ENCODE measurements around the gene HEPACAM2.

HEPACAM2 gene

DNA sequence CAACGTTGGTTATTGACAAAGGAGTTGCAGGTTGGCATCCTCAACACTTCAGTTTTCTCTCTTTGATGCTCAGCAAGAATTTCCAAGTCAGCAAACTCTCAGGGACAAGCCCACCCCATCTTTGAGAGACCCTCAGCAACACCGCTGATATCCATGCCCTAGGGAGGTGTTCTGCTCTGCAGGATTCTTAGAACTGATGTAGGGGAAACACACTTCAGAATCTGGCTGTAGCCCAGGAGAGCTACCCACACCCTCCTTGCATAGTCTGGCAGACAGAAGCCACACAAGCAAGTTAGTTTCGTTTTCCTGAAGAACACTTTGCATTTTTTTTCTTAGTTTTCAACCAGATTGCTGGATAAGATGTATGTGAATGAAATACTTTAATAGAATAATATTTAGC is 78.9 kb downstream of the HEPACAM2 start:
- no peaks in the 10 kb centered on the region for H3K27me3 ChIP-seq (ENCODE audit: control insufficient read depth, insufficient read depth, low read length)
- TF ChIP-seq CTCF (IDR thresholded peaks at IDR 0.05): no peak
- peak overlapping the region; percentile 36 for H3K4me2 ChIP-seq (ENCODE audit: low read length)
- H3K27ac ChIP-seq: no peak overlapping the region
- H3K4me3 ChIP-seq (ENCODE audit: low read depth, low read length): peak overlapping the region; percentile 52
- no peaks in the 10 kb centered on the region for H3K9me3 ChIP-seq (ENCODE audit: control insufficient read depth, low read length)
- no peaks in the 10 kb centered on the region for H3K79me2 ChIP-seq
- H3K4me1 ChIP-seq: no peaks in the 10 kb centered on the region
- no peak overlapping the region for H3K9ac ChIP-seq
- peak overlapping the region; percentile 4 for H2AFZ ChIP-seq
- no peaks in the 10 kb centered on the region for H3K36me3 ChIP-seq (ENCODE audit: control insufficient read depth, insufficient read depth, low read length)

GRCh38 chr7:93146472-93147141 is 79.7 kb downstream of the HEPACAM2 start:
- Histone ChIP-seq H3K4me2 (ENCODE audit: low read length) (no peak overlapping the region), H3K79me2 (no peaks in the 10 kb centered on the region), H3K4me1 (no peaks in the 10 kb centered on the region), H3K27ac (no peak overlapping the region), H3K9me3 (ENCODE audit: control insufficient read depth, low read length) (no peaks in the 10 kb centered on the region), H3K36me3 (ENCODE audit: control insufficient read depth, insufficient read depth, low read length) (no peaks in the 10 kb centered on the region), H3K4me3 (ENCODE audit: low read depth, low read length) (no peak overlapping the region), H2AFZ (no peak overlapping the region), H3K27me3 (ENCODE audit: control insufficient read depth, insufficient read depth, low read length) (no peaks in the 10 kb centered on the region), H3K9ac (no peak overlapping the region)
- no peak for TF ChIP-seq CTCF (IDR thresholded peaks at IDR 0.05)

DNA sequence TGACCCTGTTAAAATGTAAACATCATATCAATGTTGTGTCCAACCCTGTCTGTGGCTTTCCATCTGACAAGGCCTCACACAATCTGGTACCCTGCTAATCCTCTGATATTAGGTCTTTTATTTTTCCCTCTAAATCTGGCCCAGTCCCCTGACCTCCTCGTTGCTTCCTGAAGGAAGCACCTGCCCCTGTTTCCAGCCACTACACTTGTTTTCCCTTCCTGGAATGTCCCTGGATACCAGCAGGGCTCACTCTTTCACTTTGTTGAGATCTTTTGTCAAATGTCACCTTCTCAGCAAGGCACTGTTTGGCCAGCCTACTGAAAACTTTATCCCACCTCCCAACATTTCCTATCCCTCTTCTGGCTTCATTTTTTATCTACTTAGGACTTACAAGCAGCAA is 80.2 kb downstream of the HEPACAM2 start:
- H3K9me3 ChIP-seq (ENCODE audit: control insufficient read depth, low read length): no peaks in the 10 kb centered on the region
- no peak for TF ChIP-seq CTCF (IDR thresholded peaks at IDR 0.05)
- no peaks in the 10 kb centered on the region for H3K4me1 ChIP-seq
- no peak overlapping the region for H2AFZ ChIP-seq
- H3K79me2 ChIP-seq: no peaks in the 10 kb centered on the region
- no peak overlapping the region for H3K4me3 ChIP-seq (ENCODE audit: low read depth, low read length)
- no peaks in the 10 kb centered on the region for H3K27me3 ChIP-seq (ENCODE audit: control insufficient read depth, insufficient read depth, low read length)
- H3K27ac ChIP-seq: no peak overlapping the region
- H3K9ac ChIP-seq: no peak overlapping the region
- no peaks in the 10 kb centered on the region for H3K36me3 ChIP-seq (ENCODE audit: control insufficient read depth, insufficient read depth, low read length)
- no peak overlapping the region for H3K4me2 ChIP-seq (ENCODE audit: low read length)

DNA sequence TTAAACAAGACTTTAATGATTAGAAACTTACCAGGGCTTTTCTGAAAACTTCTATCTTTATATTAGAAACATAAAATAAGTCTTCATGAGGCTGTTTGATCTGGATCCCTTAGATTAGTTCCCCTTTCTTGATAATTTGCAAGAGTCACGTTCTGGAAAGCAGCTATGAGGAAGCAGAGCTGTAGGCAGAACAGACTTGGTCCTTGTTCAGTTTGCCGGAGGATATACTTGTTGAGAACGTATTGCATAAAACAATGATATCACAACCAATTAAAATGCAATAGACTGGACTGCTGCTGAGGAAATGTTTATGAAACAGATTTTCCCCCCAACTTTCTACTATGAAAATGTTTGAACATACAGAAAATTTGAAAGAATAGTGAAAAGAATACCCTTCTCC is 80.9 kb downstream of the HEPACAM2 start:
- Histone ChIP-seq H3K36me3 (ENCODE audit: control insufficient read depth, insufficient read depth, low read length) (no peaks in the 10 kb centered on the region), H3K27ac (no peak overlapping the region), H2AFZ (no peak overlapping the region), H3K4me1 (no peaks in the 10 kb centered on the region), H3K27me3 (ENCODE audit: control insufficient read depth, insufficient read depth, low read length) (no peaks in the 10 kb centered on the region), H3K4me2 (ENCODE audit: low read length) (no peak overlapping the region), H3K79me2 (no peaks in the 10 kb centered on the region), H3K9ac (no peak overlapping the region), H3K9me3 (ENCODE audit: control insufficient read depth, low read length) (no peaks in the 10 kb centered on the region), H3K4me3 (ENCODE audit: low read depth, low read length) (no peak overlapping the region)
- TF ChIP-seq CTCF (IDR thresholded peaks at IDR 0.05): no peak

DNA sequence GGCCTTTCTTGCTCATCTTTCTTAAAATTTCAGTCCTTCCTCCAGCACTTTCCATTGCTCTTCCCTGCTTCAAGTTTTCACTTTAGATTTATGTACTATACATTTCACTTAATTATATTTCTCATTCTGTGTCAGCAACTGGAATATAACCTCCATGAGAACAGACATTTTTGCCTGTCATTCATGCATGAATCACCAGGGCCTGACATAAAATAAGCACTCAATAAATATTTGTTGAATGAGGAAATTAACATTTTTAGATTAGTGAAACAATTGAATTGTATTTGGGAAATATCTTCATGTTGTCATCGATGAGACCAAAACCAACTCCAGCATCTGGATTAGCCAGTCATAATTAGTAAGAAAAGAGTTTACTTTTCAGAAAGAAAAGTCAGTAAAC is 84.1 kb downstream of the HEPACAM2 start:
- no peaks in the 10 kb centered on the region for H3K27me3 ChIP-seq (ENCODE audit: control insufficient read depth, insufficient read depth, low read length)
- no peak overlapping the region for H3K4me2 ChIP-seq (ENCODE audit: low read length)
- H3K4me1 ChIP-seq: no peaks in the 10 kb centered on the region
- no peak overlapping the region for H2AFZ ChIP-seq
- no peak for TF ChIP-seq CTCF (IDR thresholded peaks at IDR 0.05)
- H3K9ac ChIP-seq: no peak overlapping the region
- H3K79me2 ChIP-seq: no peaks in the 10 kb centered on the region
- H3K27ac ChIP-seq: no peak overlapping the region
- no peaks in the 10 kb centered on the region for H3K36me3 ChIP-seq (ENCODE audit: control insufficient read depth, insufficient read depth, low read length)
- H3K9me3 ChIP-seq (ENCODE audit: control insufficient read depth, low read length): no peaks in the 10 kb centered on the region
- H3K4me3 ChIP-seq (ENCODE audit: low read depth, low read length): no peak overlapping the region

All from parathyroid adenoma (tissue), 2 donors.